ENCODE data around the gene SPEN. TPM values are rescaled to one million over a fixed set of nuclear protein-coding genes. Genes with fewer than 3 reads are reported as not detected.

SPEN gene
- total and polyA plus RNA-seq, 10 of the 15 experiments (the other 5 are each of a cell fraction or from before 2014, with no cell fraction given), result 5.2 to 58.7 (median 20.1) TPM

DNA sequence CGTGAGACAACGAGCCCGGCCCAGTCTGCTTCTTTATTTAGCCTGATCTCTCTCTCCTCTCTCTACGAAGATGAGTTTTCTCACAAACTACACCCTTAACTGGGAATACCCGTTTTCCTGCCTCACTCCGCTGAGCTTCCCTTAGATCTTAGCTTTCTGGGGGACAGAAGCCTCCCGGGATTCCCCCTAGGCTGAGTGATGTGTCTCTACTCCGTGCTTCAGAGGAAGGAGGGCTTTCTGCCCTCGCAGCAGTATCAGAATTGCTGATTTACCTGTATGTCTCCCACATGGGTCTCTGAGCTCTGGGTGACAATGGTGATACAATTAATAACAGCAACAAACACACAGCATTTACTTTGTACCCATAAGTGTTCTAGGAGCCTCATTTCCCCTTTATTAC is 127.3 kb downstream of the SPEN start (continued):
- TF ChIP-seq, protein P1, sequence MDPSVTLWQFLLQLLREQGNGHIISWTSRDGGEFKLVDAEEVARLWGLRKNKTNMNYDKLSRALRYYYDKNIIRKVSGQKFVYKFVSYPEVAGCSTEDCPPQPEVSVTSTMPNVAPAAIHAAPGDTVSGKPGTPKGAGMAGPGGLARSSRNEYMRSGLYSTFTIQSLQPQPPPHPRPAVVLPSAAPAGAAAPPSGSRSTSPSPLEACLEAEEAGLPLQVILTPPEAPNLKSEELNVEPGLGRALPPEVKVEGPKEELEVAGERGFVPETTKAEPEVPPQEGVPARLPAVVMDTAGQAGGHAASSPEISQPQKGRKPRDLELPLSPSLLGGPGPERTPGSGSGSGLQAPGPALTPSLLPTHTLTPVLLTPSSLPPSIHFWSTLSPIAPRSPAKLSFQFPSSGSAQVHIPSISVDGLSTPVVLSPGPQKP (IDR thresholded peaks at IDR 0.05; ENCODE audit: low read depth, low read length), result no peak
- TF ChIP-seq CREM (IDR thresholded peaks at IDR 0.05; ENCODE audit: low read depth), result peak; percentile 50; the same call in 1 of the 2 replicates
- TF ChIP-seq SIN3A (IDR thresholded peaks at IDR 0.05; ENCODE audit: low read depth, low read length), result no peak
- no peak for TF ChIP-seq TCF12 (IDR thresholded peaks at IDR 0.05; ENCODE audit: low read depth, low read length)

- Histone ChIP-seq H3K27ac (ENCODE audit: control insufficient read depth, insufficient read depth) (peak overlapping the region; percentile 80), H3K4me2 (ENCODE audit: control insufficient read depth, insufficient read depth) (peak overlapping the region; percentile 75), H3K4me3 (peak overlapping the region; percentile 95), H2AFZ (ENCODE audit: control insufficient read depth, low read depth, low read length) (peak overlapping the region; percentile 34; the same call in 1 of the 2 replicates), H3K36me3 (ENCODE audit: control insufficient read depth in 2 of 2, insufficient read depth in 2 of 2, low read length in 1 of 2) (peaks cover 5 to 12% of the 10 kb centered on the region in 2 experiments; a peak in 3 of 4 replicates), H4K20me1 (ENCODE audit: control insufficient read depth, insufficient read depth) (no peaks in the 10 kb centered on the region), H3K79me2 (ENCODE audit: control insufficient read depth, insufficient read depth, low read length) (peaks cover 20% of the 10 kb centered on the region), H3K9me3 (replicated peaks; ENCODE audit: control insufficient read depth, insufficient read depth, low read length) (peaks cover 5% of the 10 kb centered on the region; the same call in 2 of the 3 replicates), H3K27me3 (replicated peaks in 1 of 2; ENCODE audit: control insufficient read depth in 2 of 2, insufficient read depth in 2 of 2, low read length in 1 of 2) (no peaks in the 10 kb centered on the region), H3K9ac (ENCODE audit: control insufficient read depth, insufficient read depth, low read length) (peak overlapping the region; percentile 70), H3K4me1 (ENCODE audit: control insufficient read depth, insufficient read depth, low read length) (peaks cover 4% of the 10 kb centered on the region)
- ATAC-seq, result peak; percentile 87
- peak; percentile 23 for DNase-seq (ENCODE audit: low read depth, low spot score)
- WGBS (ENCODE audit: insufficient coverage, insufficient replicate concordance, low lambda C conversion rate, missing lambda C conversion rate), result under 1% methylated on average over 21 of the region's 47 CpGs
- RAD21 ChIA-PET (ENCODE audit: unreplicated experiment), result interaction anchor here (0.7 to 5.3 kb wide), 15 partner anchors 13 to 160 kb away, joined by 3 to 116 read pairs (median 9); partner anchors contain the start of gene SPEN
- intact Hi-C loops (cut with micrococcal nuclease; ENCODE audit: unreplicated experiment), result loop anchor here (1.0 to 10.0 kb wide), 3 partner anchors 9 to 451 kb away; partner anchors contain the start of genes CASP9 and DNAJC16
- FAIRE-seq, result no peak
- POLR2A ChIA-PET, result interaction anchor here (0.5 to 3.5 kb wide), 14 partner anchors 8 to 433 kb away, joined by 3 to 45 read pairs (median 4); partner anchors contain the start of gene SPEN
- CTCF ChIA-PET, result interaction anchor here (1.0 to 5.1 kb wide), 8 partner anchors 13 to 184 kb away, joined by 3 to 68 read pairs (median 7); partner anchors contain the start of gene SRARP
- in situ Hi-C loops (cut with MboI), result no loop called here
- SMC1A ChIA-PET (ENCODE audit: uncharacterized antibody, unreplicated experiment), result interaction anchor here (0.8 to 5.0 kb wide), 28 partner anchors 10 to 274 kb away, joined by 3 to 53 read pairs (median 5); partner anchors contain the start of gene SRARP
- no TSS peak for BruUV-seq (replicated peaks)
- TF ChIP-seq, protein P2, sequence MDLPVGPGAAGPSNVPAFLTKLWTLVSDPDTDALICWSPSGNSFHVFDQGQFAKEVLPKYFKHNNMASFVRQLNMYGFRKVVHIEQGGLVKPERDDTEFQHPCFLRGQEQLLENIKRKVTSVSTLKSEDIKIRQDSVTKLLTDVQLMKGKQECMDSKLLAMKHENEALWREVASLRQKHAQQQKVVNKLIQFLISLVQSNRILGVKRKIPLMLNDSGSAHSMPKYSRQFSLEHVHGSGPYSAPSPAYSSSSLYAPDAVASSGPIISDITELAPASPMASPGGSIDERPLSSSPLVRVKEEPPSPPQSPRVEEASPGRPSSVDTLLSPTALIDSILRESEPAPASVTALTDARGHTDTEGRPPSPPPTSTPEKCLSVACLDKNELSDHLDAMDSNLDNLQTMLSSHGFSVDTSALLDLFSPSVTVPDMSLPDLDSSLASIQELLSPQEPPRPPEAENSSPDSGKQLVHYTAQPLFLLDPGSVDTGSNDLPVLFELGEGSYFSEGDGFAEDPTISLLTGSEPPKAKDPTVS (IDR thresholded peaks at IDR 0.05; ENCODE audit: low read depth, low read length), result no peak
- TF ChIP-seq, protein P3, sequence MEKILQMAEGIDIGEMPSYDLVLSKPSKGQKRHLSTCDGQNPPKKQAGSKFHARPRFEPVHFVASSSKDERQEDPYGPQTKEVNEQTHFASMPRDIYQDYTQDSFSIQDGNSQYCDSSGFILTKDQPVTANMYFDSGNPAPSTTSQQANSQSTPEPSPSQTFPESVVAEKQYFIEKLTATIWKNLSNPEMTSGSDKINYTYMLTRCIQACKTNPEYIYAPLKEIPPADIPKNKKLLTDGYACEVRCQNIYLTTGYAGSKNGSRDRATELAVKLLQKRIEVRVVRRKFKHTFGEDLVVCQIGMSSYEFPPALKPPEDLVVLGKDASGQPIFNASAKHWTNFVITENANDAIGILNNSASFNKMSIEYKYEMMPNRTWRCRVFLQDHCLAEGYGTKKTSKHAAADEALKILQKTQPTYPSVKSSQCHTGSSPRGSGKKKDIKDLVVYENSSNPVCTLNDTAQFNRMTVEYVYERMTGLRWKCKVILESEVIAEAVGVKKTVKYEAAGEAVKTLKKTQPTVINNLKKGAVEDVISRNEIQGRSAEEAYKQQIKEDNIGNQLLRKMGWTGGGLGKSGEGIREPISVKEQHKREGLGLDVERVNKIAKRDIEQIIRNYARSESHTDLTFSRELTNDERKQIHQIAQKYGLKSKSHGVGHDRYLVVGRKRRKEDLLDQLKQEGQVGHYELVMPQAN (conservative IDR thresholded peaks at IDR 0.05), result peak; percentile 25
- TF ChIP-seq MEF2A (IDR thresholded peaks at IDR 0.05; ENCODE audit: insufficient read depth, low read depth, low read length) (0 out of 2 replicates have a peak, but pooled peaks have one; percentile 26), SREBF1 (IDR thresholded peaks at IDR 0.05; ENCODE audit: low read length) (peak; percentile 8; the same call in 1 of the 2 replicates), TCF3 (IDR thresholded peaks at IDR 0.05; ENCODE audit: borderline replicate concordance, insufficient read depth, low read depth, low read length) (0 out of 2 replicates have a peak, but pooled peaks have one; percentile 39), BCL3 (IDR thresholded peaks at IDR 0.05; ENCODE audit: borderline replicate concordance, insufficient read depth, low read depth, low read length, poor library complexity, severe bottlenecking) (peak; percentile 21), MYC (IDR thresholded peaks at IDR 0.05; ENCODE audit: insufficient read depth, insufficient read length, insufficient replicate concordance, low read length, severe bottlenecking) (peak; percentile 30), BCL11A (IDR thresholded peaks at IDR 0.05; ENCODE audit: low read depth, low read length) (no peak), EGR1 (IDR thresholded peaks at IDR 0.05; ENCODE audit: borderline replicate concordance in 1 of 2, low read depth in 2 of 2, low read length in 2 of 2) (peak in 1 of 2 experiments; percentile 97; a peak in 2 of 3 replicates), RB1 (IDR thresholded peaks at IDR 0.05; ENCODE audit: borderline replicate concordance) (0 out of 2 replicates have a peak, but pooled peaks have one; percentile 46), NR2F1 (conservative IDR thresholded peaks at IDR 0.05) (peak; percentile 95)
Measured at GRCh38 chr1:15975358-15975804, 127.9 kb downstream of the SPEN start.
